ENCODE results near the gene TNIK.

The TNIK gene

GRCh38 chr3:171436380-171436779, 23.8 kb downstream of the TNIK start:
- no peaks in the 10 kb centered on the region for H3K27me3 Mint-ChIP-seq (ENCODE audit: low read depth, poor library complexity)
- H3K4me1 Mint-ChIP-seq: peaks cover 5% of the 10 kb centered on the region
- DNase-seq: no peak
- H3K36me3 Mint-ChIP-seq (ENCODE audit: low read depth): peaks cover 7% of the 10 kb centered on the region
- peaks cover 13% of the 10 kb centered on the region for H3K9me3 Mint-ChIP-seq
- H3K27ac Mint-ChIP-seq: no peak overlapping the region
- TF ChIP-seq, protein P1, sequence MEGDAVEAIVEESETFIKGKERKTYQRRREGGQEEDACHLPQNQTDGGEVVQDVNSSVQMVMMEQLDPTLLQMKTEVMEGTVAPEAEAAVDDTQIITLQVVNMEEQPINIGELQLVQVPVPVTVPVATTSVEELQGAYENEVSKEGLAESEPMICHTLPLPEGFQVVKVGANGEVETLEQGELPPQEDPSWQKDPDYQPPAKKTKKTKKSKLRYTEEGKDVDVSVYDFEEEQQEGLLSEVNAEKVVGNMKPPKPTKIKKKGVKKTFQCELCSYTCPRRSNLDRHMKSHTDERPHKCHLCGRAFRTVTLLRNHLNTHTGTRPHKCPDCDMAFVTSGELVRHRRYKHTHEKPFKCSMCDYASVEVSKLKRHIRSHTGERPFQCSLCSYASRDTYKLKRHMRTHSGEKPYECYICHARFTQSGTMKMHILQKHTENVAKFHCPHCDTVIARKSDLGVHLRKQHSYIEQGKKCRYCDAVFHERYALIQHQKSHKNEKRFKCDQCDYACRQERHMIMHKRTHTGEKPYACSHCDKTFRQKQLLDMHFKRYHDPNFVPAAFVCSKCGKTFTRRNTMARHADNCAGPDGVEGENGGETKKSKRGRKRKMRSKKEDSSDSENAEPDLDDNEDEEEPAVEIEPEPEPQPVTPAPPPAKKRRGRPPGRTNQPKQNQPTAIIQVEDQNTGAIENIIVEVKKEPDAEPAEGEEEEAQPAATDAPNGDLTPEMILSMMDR (IDR thresholded peaks at IDR 0.05): no peak
- no peak overlapping the region for H3K4me3 Mint-ChIP-seq

GRCh38 chr3:171435757-171436156, 24.4 kb downstream of the TNIK start:
- Mint-ChIP-seq H3K4me1 (peaks cover 5% of the 10 kb centered on the region), H3K4me3 (no peak overlapping the region), H3K27ac (no peak overlapping the region), H3K27me3 (ENCODE audit: low read depth, poor library complexity) (no peaks in the 10 kb centered on the region), H3K9me3 (peaks cover 13% of the 10 kb centered on the region), H3K36me3 (ENCODE audit: low read depth) (peaks cover 7% of the 10 kb centered on the region)
- DNase-seq: no peak
- TF ChIP-seq, protein P1 (IDR thresholded peaks at IDR 0.05): no peak

DNA sequence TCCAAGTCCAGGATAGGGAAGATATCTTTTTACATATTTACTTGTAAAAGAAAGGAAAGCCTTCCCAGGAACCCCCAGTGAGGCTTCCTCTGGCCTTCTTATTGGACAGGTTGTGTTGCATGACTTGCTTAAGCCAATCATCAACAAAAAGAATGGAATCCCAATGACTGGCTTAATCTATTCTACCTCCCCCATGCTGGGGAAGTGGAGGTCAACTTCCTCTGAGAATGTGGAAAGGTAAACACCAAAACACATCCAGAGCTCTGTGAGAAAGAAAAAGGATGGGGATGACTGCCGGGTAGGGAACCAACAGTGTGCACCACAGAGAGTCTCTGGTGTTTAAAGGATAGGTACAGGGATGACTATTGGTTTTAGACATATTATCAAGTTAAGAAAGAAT, 25.1 kb downstream of the TNIK start:
- H3K36me3 Mint-ChIP-seq (ENCODE audit: low read depth): peaks cover 5% of the 10 kb centered on the region
- peaks cover 5% of the 10 kb centered on the region for H3K4me1 Mint-ChIP-seq
- H3K9me3 Mint-ChIP-seq: peaks cover 13% of the 10 kb centered on the region
- no peak overlapping the region for H3K27ac Mint-ChIP-seq
- TF ChIP-seq, protein P1 (IDR thresholded peaks at IDR 0.05): no peak
- no peaks in the 10 kb centered on the region for H3K27me3 Mint-ChIP-seq (ENCODE audit: low read depth, poor library complexity)
- DNase-seq: no peak
- H3K4me3 Mint-ChIP-seq: no peak overlapping the region

- H3K9me3 Mint-ChIP-seq: peaks cover 8% of the 10 kb centered on the region
- no peak overlapping the region for H3K27ac Mint-ChIP-seq
- DNase-seq: no peak
- no peaks in the 10 kb centered on the region for H3K27me3 Mint-ChIP-seq (ENCODE audit: low read depth, poor library complexity)
- TF ChIP-seq, protein P1 (IDR thresholded peaks at IDR 0.05): no peak
- H3K4me3 Mint-ChIP-seq: no peak overlapping the region
- H3K36me3 Mint-ChIP-seq (ENCODE audit: low read depth): no peaks in the 10 kb centered on the region
- peaks cover 2% of the 10 kb centered on the region for H3K4me1 Mint-ChIP-seq
Measured at GRCh38 chr3:171432548-171432947, 27.7 kb downstream of the TNIK start.

- no peak overlapping the region for H3K27ac Mint-ChIP-seq
- H3K36me3 Mint-ChIP-seq (ENCODE audit: low read depth): no peaks in the 10 kb centered on the region
- no peaks in the 10 kb centered on the region for H3K4me1 Mint-ChIP-seq
- no peak for DNase-seq
- no peak overlapping the region for H3K4me3 Mint-ChIP-seq
- H3K27me3 Mint-ChIP-seq (ENCODE audit: low read depth, poor library complexity): no peaks in the 10 kb centered on the region
- peaks cover 8% of the 10 kb centered on the region for H3K9me3 Mint-ChIP-seq
- TF ChIP-seq, protein P1 (IDR thresholded peaks at IDR 0.05): no peak
Measured at GRCh38 chr3:171431550-171431949, 28.7 kb downstream of the TNIK start.

DNA sequence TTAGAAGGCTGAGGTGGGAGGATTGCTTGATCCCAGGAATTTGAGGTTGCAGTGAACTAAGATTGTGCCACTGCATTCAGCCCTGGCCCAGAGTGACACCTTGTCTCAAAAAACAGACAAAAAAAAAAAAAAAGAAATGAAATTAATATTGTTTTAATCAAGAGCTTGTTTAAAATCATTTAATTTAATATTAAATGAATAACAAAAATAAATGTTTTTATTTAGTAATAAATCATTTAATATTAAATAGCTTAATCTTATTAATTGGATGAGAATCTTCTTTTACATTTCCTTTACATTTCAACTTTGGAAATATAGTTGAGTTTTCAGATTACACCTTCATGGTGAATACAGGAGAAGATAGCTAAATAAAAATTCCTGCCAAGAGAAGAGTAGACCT, 29.7 kb downstream of the TNIK start:
- Mint-ChIP-seq H3K27me3 (ENCODE audit: low read depth, poor library complexity) (no peaks in the 10 kb centered on the region), H3K4me1 (no peaks in the 10 kb centered on the region)

More for the DNA sequence above, 29.7 kb downstream of the TNIK start:
- Mint-ChIP-seq H3K4me3 (no peak overlapping the region), H3K9me3 (peaks cover 8% of the 10 kb centered on the region), H3K27ac (no peak overlapping the region), H3K36me3 (ENCODE audit: low read depth) (no peaks in the 10 kb centered on the region)
- TF ChIP-seq, protein P1 (IDR thresholded peaks at IDR 0.05): no peak
- DNase-seq: no peak
